ENCODE results near the gene ALDH1A1. TPM values are rescaled to one million over a fixed set of nuclear protein-coding genes. Genes with fewer than 3 reads are reported as not detected.

Gene ALDH1A1
- total RNA-seq, 1 donor from 2014 or later: 1.5 TPM

GRCh38 chr9:72978744-72979143 is 25.9 kb upstream of the ALDH1A1 start:
- H3K27ac Mint-ChIP-seq (ENCODE audit: unreplicated experiment): no peak overlapping the region
- no peaks in the 10 kb centered on the region for H3K9me3 Mint-ChIP-seq (ENCODE audit: unreplicated experiment)
- no peaks in the 10 kb centered on the region for H3K36me3 Mint-ChIP-seq (ENCODE audit: low read depth, unreplicated experiment)
- Histone ChIP-seq H3K79me2 (ENCODE audit: insufficient read depth, low read length) (no peaks in the 10 kb centered on the region), H3K9me3 (ENCODE audit: insufficient read depth, low read depth, low read length) (no peaks in the 10 kb centered on the region), H3K27me3 (ENCODE audit: insufficient read depth, low read length) (no peaks in the 10 kb centered on the region), H3K4me2 (ENCODE audit: low read length) (no peak overlapping the region), H4K20me1 (ENCODE audit: insufficient read depth, low read length) (no peaks in the 10 kb centered on the region), H3K4me1 (ENCODE audit: insufficient read depth, low read length) (no peaks in the 10 kb centered on the region), H3K4me3 (ENCODE audit: insufficient read depth, low read depth, low read length) (no peak overlapping the region), H2AFZ (ENCODE audit: low read depth, low read length) (no peak overlapping the region), H3K27ac (ENCODE audit: low read depth, low read length) (no peak overlapping the region), H3K36me3 (ENCODE audit: insufficient read depth, low read length) (no peaks in the 10 kb centered on the region), H3K9ac (ENCODE audit: low read length) (no peak overlapping the region)
- peak; percentile 87 for FAIRE-seq
- peak; percentile 18 for DNase-seq (ENCODE audit: low read depth)
- H3K4me1 Mint-ChIP-seq (ENCODE audit: low read depth, unreplicated experiment): peaks cover 15% of the 10 kb centered on the region
- no peak for TF ChIP-seq EZH2 (IDR thresholded peaks at IDR 0.05; ENCODE audit: insufficient read depth, low read length)
- no peak for TF ChIP-seq CTCF (IDR thresholded peaks at IDR 0.05; ENCODE audit: insufficient read depth, low read depth, low read length)
- no peaks in the 10 kb centered on the region for H3K27me3 Mint-ChIP-seq (ENCODE audit: low read depth, unreplicated experiment)
- no peak overlapping the region for H3K4me3 Mint-ChIP-seq (ENCODE audit: unreplicated experiment)

- Mint-ChIP-seq H3K9me3 (ENCODE audit: unreplicated experiment) (no peaks in the 10 kb centered on the region), H3K4me3 (ENCODE audit: unreplicated experiment) (no peak overlapping the region), H3K27me3 (ENCODE audit: low read depth, unreplicated experiment) (no peaks in the 10 kb centered on the region), H3K4me1 (ENCODE audit: low read depth, unreplicated experiment) (peaks cover 6% of the 10 kb centered on the region), H3K36me3 (ENCODE audit: low read depth, unreplicated experiment) (no peaks in the 10 kb centered on the region), H3K27ac (ENCODE audit: unreplicated experiment) (no peak overlapping the region)
- H3K79me2 ChIP-seq (ENCODE audit: insufficient read depth, low read length): no peaks in the 10 kb centered on the region
- H3K4me2 ChIP-seq (ENCODE audit: low read length): no peak overlapping the region
- H3K27me3 ChIP-seq (ENCODE audit: insufficient read depth, low read length): no peaks in the 10 kb centered on the region
- no peak overlapping the region for H3K9ac ChIP-seq (ENCODE audit: low read length)
- H3K4me3 ChIP-seq (ENCODE audit: insufficient read depth, low read depth, low read length): no peak overlapping the region
- no peaks in the 10 kb centered on the region for H3K36me3 ChIP-seq (ENCODE audit: insufficient read depth, low read length)
- no peak overlapping the region for H2AFZ ChIP-seq (ENCODE audit: low read depth, low read length)
- FAIRE-seq: no peak
- no peaks in the 10 kb centered on the region for H3K9me3 ChIP-seq (ENCODE audit: insufficient read depth, low read depth, low read length)
- no peaks in the 10 kb centered on the region for H3K4me1 ChIP-seq (ENCODE audit: insufficient read depth, low read length)
- no peak overlapping the region for H3K27ac ChIP-seq (ENCODE audit: low read depth, low read length)
- H4K20me1 ChIP-seq (ENCODE audit: insufficient read depth, low read length): no peaks in the 10 kb centered on the region
- DNase-seq (ENCODE audit: low read depth): no peak
- no peak for TF ChIP-seq CTCF (IDR thresholded peaks at IDR 0.05; ENCODE audit: insufficient read depth, low read depth, low read length)
- no peak for TF ChIP-seq EZH2 (IDR thresholded peaks at IDR 0.05; ENCODE audit: insufficient read depth, low read length)
Observed at GRCh38 chr9:72977670-72978069, 24.8 kb upstream of the ALDH1A1 start.

GRCh38 chr9:72974501-72974900 is 21.6 kb upstream of the ALDH1A1 start:
- no peak overlapping the region for H3K4me3 ChIP-seq (ENCODE audit: insufficient read depth, low read depth, low read length)
- H3K79me2 ChIP-seq (ENCODE audit: insufficient read depth, low read length): no peaks in the 10 kb centered on the region
- DNase-seq (ENCODE audit: low read depth): no peak
- no peaks in the 10 kb centered on the region for H3K9me3 Mint-ChIP-seq (ENCODE audit: unreplicated experiment)
- H3K27me3 Mint-ChIP-seq (ENCODE audit: low read depth, unreplicated experiment): no peaks in the 10 kb centered on the region
- no peaks in the 10 kb centered on the region for H3K9me3 ChIP-seq (ENCODE audit: insufficient read depth, low read depth, low read length)
- H3K9ac ChIP-seq (ENCODE audit: low read length): no peak overlapping the region
- TF ChIP-seq EZH2 (IDR thresholded peaks at IDR 0.05; ENCODE audit: insufficient read depth, low read length): no peak
- TF ChIP-seq CTCF (IDR thresholded peaks at IDR 0.05; ENCODE audit: insufficient read depth, low read depth, low read length): no peak
- no peaks in the 10 kb centered on the region for H3K36me3 ChIP-seq (ENCODE audit: insufficient read depth, low read length)
- H4K20me1 ChIP-seq (ENCODE audit: insufficient read depth, low read length): no peaks in the 10 kb centered on the region
- H2AFZ ChIP-seq (ENCODE audit: low read depth, low read length): no peak overlapping the region
- H3K4me1 ChIP-seq (ENCODE audit: insufficient read depth, low read length): no peaks in the 10 kb centered on the region
- no peaks in the 10 kb centered on the region for H3K36me3 Mint-ChIP-seq (ENCODE audit: low read depth, unreplicated experiment)
- no peak for FAIRE-seq
- no peak overlapping the region for H3K4me3 Mint-ChIP-seq (ENCODE audit: unreplicated experiment)
- no peaks in the 10 kb centered on the region for H3K27me3 ChIP-seq (ENCODE audit: insufficient read depth, low read length)
- H3K4me2 ChIP-seq (ENCODE audit: low read length): no peak overlapping the region
- H3K27ac Mint-ChIP-seq (ENCODE audit: unreplicated experiment): no peak overlapping the region
- H3K27ac ChIP-seq (ENCODE audit: low read depth, low read length): no peak overlapping the region
- H3K4me1 Mint-ChIP-seq (ENCODE audit: low read depth, unreplicated experiment): no peaks in the 10 kb centered on the region

All from astrocyte (in vitro differentiated cells and primary cell).